Stimulated activated CD8-positive, alpha-beta memory T cell treated with anti-CD3 and anti-CD28 coated beads, Interleukin-4, amount 100 ng/mL, for 24 hours (primary cell): ENCODE results near the gene R3HDM2.

Experiments
- DNase-seq: peaks from one replicate; pipeline ENCODE4 v3.0.0-alpha.2; 2020; ENCODE audit warnings: low read depth

R3HDM2 gene

DNA sequence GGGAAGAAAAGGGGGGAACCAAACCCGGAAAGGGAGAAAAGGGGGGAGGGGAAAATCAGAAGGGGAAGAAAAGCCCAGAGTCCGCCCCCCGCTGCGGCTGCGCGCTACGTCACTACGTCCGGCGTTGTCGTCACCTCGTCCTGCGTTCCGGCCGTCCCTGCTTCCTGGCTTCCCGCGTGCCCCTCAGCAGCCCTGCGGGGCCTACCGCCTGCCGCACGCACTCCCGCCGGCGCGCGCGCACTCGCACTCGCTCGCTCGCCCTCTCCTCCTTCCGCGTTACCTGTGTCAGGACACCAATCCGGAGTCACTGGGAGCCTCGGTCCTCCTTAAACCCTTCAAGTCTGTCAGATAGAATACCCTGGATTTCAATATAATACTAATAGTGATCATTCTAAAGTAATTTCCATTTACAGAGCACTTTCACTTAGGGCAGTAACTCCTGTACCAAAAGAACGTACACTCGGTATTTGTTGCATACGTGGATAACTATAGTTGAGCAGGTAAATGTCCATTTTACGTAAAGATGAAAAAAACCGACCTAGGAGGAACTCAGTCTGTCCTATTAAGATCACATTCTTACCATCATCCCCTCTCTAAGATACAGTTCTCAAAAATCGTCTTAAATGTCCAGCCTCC, at the start of gene R3HDM2:
Gene R3HDM2, minus strand, starts transcription at position 113 of the 636 bp plus-strand sequence. CDS start 120,615 bp downstream, outside the sequence.
- peak; percentile 93 for DNase-seq

DNA sequence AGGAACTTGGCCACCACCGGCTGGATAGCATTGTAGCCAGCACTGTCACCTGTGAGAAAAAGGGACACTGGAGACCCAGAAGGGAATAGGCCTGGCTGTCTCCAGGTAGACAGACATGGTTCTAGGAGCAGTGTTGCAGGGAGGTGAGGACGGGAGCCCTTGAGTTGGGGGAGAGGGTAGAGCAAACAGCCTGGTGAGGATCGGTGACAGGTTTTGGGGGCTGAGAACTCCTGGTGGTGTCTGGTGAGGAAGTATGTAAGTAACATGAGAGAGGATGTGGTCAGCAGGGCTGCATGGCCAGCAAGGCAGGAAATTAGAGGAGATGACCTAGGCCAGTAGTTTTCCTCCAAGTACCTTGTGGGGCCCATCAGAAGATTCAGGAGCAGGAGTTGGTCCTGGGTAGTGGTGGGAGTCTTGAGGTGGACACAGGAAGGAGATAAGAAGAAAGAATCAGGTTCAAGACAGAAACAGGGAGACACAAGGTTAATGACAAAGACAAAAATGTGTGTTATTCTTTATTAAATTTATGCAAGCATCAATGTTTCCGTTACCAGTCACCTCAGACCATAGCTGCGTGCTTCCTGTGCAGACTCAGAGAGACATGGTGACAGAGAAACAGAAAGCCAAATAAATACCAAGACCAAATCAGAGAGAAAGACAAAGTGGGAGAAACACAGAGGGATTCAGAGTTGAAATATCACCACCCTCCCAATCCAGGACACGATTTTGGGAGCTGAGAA, 48.7 kb upstream of the R3HDM2 start, which contains the start of gene ARHGAP9:
Gene ARHGAP9, minus strand, starts transcription at position 491 of the 740 bp plus-strand sequence. Its CDS starts 460 bp downstream, at position 31.
- DNase-seq = no peak

DNA sequence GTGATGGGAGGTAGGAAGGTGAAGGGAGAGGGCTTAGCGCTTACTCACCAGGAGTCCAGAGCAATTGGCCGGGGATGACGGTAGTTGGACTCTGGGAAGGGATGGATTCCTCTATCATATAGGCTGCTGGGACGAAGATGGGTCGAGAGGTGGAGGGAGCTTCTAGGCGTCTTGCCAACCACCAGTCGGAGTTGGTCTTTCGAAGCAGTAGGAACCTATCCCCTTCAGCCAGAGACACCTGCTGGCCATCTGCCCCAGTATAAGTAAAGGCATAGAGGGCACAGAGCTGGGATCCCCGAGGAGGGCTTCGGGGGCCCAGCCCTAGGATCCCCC, 48.2 kb upstream of the R3HDM2 start:
- no peak for DNase-seq

DNA sequence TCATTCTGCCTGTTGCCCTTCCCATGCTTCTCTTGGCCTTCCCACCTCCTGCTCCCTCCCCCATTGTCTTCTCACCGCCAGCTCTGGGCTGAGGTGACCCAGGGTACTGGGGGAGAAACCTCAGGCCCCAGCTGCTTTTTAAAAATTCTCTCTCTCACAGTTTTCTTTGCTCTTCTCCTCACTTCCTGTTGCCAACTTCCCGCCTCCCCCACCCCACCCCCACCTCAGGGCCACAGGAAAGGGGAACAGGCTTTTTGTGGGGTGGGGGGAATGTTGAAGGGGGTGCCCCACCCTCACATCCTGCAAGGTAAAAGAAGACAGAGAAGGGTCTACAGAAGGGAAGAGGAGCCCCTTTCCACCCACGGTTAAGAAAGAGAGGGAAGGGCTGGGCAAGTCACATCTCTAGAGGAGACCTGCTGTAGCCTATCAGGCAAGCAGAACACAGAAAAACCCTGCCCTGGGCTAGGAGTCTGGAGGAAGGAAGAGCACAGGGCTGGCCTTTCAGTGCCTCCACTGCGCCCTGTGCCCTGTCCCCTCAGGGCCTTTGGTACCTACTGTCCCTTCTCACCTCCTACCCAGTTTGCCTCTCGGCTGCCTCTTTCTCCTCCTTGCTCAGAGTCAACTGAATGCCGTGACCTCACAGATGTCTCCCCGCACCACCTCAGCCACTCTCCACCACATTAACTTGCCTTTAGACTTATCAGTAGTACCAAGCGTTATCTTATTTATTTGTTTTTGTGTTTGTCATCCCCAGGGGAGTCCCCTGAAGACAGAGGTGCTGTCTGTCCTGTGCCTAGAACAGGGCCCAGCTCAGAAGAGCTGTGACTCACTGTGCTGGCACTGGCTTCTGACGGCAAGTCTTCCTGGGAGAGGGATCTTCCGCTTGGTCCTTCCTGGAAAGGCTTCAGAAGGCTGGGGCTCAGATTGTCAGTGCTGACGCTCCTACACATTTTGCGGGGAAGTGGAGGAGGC, 47.2 kb upstream of the R3HDM2 start:
- DNase-seq = no peak

DNA sequence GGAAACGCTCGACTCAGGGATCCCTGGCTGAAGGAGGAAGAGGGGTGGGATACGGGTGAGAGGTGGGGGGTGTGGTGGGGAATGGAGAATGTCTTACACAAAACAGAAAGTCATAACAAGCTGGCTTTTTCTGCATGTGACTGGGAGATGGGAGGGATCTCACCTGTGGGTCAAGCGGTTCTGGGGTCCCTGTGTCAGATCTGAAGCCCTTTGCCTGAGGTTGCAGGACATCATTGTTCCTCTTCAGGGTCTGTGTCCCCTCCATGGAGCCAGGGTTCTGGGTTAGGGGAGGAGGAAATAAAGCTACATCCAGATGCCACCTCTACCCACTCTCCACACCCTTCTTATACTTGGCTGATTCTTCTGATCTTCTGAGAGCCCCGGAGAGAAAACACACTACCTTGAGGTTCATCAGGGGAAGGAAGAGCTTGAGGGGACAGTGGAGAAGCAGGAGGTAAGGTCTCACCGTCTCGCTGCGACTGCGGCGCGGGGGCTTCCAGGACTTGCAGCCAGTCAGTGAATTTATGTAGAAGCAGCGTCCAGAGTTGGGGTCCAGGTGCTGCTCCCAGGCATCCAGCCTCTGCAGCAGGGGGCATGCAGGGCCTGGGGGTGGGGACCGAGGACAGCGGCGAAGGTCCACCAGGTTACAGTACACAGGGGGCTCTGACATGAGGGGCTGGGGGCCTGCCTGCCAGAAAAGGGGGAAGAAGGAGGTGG, 46.3 kb upstream of the R3HDM2 start:
- no peak for DNase-seq

DNA sequence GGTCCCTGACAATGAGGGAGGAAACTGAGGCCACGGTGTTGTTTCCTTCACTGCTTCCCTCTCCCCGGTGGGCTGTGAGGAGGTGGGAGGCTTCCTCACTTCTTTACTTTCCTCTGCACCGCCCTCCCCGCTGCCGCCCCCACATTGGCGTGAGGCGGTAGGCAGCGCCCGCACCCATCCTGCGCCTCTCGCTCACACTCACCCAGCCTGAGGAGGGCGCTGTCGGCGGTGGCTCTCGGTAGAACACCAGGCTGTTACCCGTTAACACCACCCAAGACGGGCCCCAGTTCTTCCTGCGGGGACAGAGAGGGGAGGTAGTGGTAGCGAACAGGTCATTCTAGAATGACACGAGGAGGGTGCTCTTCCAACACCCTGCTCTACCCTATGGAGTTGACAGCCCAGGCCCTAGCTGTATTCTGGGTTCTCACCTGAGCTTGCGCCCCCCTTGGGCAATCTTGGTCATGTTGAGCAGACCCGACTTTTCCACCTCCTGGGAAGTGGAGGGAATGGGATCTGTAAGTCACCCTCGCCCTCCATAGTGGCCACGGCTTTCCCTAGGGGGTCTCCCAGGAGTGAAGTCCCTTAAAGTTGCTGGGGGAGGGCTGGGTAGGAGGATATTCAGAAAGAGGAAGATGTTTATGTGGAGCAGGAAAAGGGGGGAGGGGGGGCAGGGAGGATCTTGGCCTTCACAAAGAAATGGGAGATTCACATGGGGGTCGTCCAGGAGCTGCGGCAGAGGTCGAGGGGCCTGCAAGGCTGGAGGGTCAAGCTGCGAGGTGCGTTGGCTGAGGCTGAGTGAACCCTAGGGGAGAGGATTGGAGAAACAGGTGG, 45.5 kb upstream of the R3HDM2 start:
- DNase-seq = peak; percentile 68

DNA sequence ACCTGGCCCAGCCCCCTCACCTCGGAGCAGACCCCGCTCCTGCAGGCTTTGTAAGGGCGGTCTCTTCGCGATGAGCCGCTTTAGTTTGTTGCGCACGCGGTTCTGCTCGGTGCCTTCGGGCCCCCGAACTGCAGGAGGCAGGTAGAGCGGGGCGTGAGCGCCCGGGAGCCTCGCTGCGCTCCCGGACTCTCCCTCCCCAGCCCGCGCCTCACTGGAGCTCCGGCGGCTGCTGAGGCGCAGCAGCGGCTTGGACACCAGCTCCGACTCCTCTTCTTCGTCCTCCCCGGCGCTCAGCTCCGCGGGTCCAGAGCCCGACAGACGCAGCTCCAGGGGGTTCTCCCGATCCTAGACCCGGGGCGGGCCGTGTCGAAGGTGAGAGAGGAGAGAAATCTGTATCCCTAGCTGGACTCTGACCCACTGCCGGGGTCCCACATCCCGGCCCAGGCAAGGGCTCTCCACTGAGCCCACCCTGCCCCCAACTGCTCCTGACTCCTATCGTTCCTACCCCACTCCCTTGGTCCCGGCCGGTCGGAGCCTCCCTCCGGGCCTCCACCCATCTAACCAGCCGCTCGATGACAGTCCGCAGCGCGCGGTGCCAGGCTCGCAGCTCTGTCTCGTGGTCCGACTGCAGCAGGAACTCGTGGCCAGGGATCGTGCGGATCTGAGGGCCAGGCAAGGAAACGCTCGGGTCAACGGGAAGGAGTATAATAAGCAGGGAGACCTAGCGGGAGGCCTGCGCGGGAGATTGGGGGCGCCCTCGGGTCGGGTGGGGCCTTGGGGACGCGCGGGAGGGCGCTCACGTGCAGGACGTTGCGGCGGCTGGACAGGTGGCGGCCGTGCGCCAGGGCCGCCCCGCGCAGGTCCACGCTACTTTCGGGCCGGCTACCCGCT, 44.7 kb upstream of the R3HDM2 start:
- no peak for DNase-seq

DNA sequence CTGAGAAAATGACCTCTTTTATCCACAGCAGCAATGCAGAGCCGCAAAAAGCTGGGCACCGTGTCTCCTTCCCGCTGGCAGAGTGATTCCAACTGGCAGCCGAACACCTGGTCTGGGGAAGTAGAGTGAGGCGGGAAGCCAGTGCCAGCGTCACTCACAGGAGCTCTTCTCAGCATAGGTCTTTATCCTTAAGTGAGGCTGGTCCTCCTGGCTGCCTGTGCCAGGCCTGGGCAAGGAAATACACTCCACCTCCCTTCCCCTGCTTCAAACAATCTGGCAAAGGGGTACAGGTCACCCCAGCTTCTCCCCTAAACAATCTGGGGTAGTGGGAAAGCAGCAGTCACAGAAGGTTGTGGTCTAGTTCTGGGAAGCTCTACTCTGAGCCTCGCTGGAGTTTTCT, 44.0 kb upstream of the R3HDM2 start:
- no peak for DNase-seq

DNA sequence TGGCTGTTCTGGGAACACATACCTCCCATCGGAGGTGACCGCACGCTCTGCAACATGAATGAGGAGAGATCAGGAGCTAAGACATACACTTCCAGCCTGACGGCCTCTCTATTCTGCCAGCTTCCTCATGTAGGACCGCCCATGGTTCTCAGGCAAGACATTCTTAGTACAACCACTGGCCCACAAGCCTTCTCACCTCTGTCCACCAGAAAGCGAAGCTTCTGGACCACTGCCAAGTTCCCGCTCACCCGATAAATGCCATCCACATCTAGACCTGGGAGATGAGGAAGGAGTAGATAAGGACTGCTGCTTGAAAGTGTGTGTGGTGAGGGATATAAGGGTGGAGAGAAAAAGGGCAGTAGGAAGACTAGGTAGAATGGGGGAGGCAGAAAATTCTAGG, 43.6 kb upstream of the R3HDM2 start:
- no peak for DNase-seq

DNA sequence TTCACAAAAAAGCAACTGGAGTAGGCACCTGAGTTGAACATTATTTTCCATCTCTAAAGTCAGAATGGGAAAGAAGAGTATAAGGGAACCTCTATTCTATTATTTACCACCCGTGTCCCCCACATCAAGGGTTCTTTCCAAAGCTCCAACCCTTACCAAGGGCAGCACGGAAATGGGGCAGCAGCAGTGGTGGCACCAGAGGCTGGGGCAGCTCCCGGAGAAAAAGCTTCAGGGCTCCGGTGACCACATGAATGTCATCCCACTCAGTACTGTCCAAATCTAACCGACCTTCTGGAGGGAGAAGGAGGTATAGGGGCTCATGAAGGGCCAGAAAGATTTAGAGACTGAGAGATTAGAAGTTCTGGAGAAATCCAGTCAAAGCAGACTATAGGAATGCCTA, 43.0 kb upstream of the R3HDM2 start:
- DNase-seq = no peak

DNA sequence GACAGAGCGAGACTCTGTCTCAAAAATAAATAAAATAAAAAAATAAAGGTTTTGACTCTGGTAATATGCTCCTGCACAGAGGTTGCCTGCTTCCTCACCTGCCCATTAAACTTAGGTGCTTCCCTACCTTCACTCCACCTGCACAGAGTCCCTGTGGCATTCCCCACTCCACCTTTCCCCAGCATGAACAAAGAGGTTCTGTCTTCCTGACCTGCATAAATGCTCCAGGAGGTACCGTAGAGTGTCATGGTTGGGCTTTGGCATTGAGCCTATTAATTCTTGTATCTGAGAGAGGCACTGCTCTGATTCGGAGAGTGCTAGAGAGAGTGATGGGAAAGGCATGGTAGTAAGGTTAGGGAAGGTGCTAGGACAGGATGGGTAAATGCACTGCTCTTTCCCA, 42.5 kb upstream of the R3HDM2 start:
- DNase-seq = no peak

DNA sequence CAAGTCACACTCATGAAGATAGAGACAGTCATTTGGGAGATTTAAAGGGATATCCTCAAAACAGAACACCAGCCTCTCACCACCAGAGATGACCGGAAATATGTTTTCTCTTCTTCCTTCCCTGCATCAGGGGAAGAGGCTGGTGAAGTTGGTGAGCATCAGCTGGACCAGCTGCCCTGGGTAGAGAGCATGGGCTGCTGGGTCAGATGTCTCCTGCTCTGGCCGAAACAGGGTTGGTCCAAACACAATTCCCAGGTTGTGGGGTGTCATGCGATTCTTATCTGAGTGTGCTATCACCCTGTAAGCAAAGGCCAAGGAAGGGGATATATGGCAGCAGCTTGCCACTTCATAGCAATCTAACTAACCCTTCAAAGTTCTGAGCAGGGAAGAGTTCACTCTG, 41.5 kb upstream of the R3HDM2 start:
- DNase-seq = no peak

DNA sequence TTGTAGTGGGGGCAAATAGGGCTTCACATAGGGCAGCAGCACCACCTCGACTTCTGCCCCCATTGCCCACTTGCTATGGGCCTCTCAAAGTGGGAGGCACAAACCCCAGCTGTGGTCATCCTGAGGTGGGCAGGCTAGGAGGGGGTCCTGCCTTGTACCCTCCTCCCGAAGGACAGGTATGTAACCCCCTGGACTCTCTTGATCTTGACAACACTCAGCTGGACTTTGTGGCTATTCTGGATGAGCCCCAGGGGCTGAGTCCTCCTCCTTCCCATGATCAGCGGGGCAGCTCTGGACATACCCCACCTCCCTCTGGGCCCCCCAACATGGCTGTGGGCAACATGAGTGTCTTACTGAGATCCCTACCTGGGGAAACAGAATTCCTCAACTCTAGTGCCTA, 40.8 kb upstream of the R3HDM2 start:
- DNase-seq = no peak

DNA sequence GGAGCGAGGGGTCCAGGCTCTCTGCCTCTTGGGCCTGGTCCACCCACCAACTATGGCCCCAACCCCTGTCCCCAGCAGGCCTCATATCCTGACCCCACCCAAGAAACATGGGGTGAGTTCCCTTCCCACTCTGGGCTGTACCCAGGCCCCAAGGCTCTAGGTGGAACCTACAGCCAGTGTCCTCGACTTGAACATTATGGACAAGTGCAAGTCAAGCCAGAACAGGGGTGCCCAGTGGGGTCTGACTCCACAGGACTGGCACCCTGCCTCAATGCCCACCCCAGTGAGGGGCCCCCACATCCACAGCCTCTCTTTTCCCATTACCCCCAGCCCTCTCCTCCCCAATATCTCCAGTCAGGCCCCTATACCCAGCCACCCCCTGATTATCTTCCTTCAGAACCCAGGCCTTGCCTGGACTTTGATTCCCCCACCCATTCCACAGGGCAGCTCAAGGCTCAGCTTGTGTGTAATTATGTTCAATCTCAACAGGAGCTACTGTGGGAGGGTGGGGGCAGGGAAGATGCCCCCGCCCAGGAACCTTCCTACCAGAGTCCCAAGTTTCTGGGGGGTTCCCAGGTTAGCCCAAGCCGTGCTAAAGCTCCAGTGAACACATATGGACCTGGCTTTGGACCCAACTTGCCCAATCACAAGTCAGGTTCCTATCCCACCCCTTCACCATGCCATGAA, 40.3 kb upstream of the R3HDM2 start:
- DNase-seq = no peak

DNA sequence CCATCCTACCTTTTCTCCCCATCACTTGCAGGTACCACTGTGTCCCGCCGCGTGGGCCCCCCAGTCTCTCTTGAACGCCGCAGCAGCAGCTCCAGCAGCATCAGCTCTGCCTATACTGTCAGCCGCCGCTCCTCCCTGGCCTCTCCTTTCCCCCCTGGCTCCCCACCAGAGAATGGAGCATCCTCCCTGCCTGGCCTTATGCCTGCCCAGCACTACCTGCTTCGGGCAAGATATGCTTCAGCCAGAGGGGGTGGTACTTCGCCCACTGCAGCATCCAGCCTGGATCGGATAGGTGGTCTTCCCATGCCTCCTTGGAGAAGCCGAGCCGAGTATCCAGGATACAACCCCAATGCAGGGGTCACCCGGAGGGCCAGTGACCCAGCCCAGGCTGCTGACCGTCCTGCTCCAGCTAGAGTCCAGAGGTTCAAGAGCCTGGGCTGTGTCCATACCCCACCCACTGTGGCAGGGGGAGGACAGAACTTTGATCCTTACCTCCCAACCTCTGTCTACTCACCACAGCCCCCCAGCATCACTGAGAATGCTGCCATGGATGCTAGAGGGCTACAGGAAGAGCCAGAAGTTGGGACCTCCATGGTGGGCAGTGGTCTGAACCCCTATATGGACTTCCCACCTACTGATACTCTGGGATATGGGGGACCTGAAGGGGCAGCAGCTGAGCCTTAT, 39.6 kb upstream of the R3HDM2 start:
- DNase-seq = no peak

DNA sequence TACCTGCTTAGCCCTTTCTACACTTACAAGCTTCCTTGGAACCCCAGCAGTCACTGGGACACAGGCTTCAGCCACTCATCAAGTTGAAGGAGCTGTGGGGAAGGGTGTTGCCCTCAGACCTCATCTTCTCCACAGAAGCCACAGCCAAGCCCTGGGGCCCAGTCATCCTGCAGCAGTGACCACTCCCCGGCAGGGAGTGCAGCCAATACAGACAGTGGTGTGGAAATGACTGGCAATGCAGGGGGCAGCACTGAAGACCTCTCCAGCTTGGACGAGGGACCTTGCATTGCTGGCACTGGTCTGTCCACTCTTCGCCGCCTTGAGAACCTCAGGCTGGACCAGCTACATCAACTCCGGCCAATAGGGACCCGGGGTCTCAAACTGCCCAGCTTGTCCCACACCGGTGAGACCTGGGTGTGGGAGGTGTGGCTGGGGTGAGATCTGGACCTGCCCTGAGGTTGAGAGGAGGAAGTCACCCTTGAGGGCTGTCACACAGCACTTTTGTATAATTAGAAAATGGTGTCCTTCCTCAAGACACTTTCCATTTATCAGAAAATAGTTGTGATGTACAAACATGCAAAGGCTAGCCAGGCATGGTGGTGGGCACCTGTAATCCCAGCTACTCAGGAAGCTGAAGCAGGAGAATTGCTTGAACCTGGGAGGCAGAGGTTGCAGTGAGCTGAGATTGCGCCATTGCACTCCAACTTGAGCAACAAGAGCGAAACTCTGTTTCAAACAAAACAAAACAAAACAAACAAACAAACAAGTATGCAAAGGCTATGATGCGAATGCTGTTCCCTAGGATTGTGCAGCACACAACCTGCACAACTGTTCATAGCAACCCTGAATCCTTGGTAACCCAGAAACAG, 38.7 kb upstream of the R3HDM2 start:
- no peak for DNase-seq

DNA sequence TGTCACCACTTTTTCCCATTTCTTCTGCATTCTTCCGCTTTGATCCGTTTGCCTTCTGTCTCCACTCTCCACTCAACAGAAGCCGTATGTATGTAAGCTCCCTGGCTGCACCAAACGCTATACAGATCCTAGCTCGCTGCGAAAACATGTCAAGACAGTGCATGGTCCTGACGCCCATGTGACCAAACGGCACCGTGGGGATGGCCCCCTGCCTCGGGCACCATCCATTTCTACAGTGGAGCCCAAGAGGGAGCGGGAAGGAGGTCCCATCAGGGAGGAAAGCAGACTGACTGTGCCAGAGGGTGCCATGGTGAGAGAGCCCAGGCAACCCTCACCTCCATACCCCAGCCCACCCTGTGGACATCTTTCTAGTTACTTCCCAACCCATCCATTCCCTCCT, 37.1 kb upstream of the R3HDM2 start:
- no peak for DNase-seq
